HG02759 (cell line): ENCODE data around the gene CDHR2.
A peak's percentile ranks its signal among the peaks of the same experiment; 100 is the strongest.

Experiments used
- ATAC-seq: cut with Tn5 transposase; IDR thresholded peaks from one replicate; pipeline ENCODE4 v1.9.1; 2021; ENCODE audit warnings: mild to moderate bottlenecking, moderate library complexity; ENCODE audit not compliant: unreplicated experiment

Gene CDHR2

DNA sequence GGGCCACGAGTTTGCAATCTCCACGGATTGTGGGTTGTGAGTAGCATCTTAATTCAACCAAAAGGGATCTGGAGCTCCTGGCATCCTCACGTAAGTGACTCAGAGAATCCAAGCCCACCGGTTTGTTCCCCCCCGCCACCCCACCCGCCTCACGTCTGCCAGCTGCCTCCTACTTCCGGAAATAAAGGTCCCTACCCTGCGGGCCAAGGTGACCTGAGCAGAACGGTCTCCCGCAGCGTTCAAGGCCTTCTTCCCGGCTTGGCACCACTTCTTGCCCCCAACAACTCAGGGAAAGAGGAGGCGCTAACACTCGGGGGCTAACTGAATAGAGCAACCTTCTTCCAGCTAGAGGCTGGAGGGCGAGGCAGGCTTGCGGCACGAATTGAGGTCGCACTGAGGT, 69.6 kb downstream of the CDHR2 start:
- ATAC-seq, result no peak

DNA sequence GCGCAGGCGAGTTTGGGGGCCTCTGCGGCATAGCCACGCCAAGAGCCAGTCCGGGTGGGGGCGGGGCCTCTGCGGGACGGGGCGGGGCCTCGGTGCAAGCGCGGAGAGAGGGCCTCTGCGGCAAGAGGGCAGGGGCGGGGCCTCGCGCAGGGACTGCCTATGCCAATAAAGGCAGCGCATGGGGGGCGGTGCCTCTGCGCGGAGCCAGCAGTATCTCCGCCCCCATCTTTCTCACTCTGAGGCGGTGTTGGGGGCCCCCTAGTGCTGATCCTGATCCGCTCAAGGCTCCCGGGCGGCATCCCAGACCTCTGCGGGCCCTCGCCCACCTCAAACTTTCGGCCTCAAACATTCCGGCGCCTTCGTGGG, 70.0 kb downstream of the CDHR2 start:
- ATAC-seq, result peak; percentile 94

DNA sequence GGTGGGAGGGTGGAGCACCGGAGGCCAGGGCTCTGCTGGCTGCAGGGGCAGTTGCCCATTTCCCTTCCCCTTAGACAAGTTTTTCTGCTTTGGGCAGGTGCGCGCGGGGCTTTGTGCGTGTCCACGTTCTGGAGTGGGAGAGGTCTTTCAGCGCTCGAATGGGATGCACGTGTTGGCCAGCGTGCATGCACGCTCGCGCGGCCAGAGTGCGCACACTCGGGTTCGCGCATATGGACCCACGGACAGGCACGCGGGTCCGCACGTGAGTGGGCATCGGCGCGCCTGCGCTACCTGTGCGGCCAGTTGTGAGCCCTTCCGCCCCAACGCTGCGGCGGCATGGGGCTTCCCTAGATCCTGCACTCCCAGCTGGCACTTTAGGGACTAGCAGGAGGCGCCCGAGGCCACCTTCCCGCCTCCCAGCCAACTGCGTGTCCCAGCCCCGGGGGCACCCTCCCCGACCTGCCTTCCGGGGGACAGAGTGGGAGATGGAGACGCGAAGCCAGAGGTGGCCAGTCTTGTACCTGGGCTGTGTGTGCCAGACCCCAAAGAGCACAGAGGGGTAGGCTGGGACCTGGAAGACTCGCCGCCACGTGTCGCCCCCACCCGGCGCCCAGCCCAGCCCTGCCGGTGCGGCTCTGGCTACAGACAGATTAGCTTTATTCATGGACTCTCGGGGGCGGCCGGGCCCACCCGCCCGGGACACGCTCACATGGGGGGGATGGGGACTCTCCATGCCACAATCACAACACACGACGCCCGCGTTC, 70.6 kb downstream of the CDHR2 start:
- peak; percentile 11 for ATAC-seq

GRCh38 chr5:176620333-176620981, 71.3 kb downstream of the CDHR2 start:
- no peak for ATAC-seq

DNA sequence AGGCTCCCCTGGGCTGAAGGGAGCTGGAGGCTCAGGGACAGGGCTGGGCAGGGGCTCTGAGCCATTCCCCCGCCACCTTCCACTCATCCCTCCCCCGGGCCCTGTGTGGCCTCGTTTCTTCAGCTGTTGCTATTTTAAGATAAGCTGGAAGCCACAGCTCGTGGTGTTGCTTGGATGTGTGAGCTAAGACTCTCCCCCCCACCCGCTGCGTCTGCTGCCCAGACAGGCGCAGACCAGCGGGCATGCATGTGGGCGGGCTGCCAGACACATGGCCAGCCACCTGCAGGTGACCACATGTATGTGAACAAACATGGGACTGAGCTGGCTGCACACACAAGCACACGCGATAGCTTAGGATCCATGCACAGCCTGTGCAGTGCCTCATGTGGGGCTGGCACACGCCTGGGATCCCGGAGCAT, 72.5 kb downstream of the CDHR2 start:
- ATAC-seq, result no peak

GRCh38 chr5:176624142-176624541, 75.0 kb downstream of the CDHR2 start:
- no peak for ATAC-seq

DNA sequence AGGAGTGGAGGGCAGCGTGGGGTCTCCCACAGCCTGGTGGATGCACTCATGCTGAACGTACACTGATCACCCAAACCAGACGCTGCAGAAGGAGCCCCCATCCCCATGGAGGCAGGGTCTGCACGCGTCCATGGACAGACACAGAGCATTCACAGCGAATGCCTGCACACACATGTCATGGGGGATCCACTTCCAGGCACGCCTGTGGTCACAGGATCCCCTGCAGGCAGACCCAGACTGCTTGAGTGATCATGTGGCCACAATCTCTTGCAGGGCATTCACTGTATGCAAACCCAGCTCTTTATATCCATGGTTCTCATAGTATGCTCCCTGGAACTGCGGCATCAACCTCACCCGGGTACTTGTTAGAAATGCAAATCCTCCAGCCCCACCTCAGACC, 75.8 kb downstream of the CDHR2 start:
- ATAC-seq, result no peak

GRCh38 chr5:176625512-176625911, 76.4 kb downstream of the CDHR2 start:
- no peak for ATAC-seq

GRCh38 chr5:176625966-176626875, 77.1 kb downstream of the CDHR2 start:
- ATAC-seq, result no peak

DNA sequence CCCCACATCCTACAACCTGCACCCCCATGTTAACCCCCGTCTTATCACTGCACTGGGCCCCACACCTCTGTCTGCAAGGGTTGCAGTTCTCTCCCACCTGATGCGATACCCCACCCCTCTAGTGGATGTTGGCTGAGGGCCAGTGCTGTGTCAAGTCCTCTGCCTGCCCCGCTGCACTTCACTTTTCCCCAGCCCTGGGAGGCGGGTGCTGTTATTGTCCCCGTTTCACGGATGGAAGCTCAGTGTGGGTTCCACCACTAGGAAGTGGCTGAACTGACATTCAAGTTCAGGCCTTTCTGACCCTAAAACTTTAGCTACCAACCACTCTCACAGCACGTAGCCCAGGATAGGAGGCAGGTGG, 77.7 kb downstream of the CDHR2 start:
- no peak for ATAC-seq

DNA sequence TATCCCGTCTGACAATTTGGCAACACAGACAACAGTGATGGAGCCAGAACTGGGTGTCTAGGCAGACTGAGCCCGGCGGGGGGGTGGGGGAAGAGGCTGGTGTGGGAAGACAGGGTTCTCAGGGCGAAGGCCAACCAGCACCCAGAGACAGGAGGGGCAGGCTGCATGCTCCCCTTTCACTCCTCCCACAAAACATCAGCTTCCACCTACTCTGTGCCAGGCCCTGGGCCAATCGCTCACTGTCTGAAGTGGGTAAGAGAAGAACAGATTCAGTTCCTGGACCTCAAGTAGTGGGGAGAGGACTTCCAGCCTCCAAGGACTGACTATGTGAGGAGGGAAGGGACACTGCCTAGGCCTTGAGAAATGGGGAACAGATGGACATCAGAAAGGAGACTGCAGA, 78.4 kb downstream of the CDHR2 start:
- no peak for ATAC-seq

DNA sequence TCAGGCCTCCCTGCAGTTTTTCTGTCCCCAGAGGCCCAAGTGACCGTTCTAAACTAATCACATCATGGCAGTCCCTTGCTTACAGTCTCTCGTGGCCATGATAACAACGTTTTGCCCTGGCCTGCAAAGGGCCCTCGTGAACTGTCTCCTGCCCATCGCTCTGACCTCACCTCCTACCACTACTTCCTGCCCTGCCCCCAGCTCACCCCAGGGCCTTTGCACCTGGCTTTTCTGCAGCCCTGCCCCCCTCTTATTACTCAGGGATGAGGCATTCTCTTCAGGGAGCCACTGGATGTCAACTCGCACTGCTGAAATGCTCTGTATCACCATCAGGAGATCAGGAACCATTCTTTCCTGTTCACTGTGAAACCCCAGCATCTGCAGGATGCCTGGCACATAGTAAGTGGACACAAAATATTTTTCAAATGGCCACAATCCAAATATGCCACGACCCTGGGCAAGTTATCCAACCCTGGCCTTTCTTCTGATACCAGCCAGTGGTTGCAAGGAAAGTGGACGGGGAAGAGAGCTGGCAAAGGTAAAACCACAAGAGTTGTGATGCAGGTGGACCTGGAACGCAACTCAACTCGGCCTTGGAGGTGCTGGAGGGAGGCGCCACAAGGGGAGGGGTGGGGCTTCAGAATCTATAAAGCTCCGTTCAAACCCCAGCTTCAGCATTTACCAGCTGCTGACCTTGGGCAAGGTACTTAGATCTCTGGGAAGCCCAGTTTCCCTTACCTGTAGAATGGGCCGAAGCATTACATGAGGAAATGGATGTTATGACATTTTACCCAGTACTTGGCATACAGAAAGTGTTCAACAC, 79.5 kb downstream of the CDHR2 start:
- no peak for ATAC-seq

DNA sequence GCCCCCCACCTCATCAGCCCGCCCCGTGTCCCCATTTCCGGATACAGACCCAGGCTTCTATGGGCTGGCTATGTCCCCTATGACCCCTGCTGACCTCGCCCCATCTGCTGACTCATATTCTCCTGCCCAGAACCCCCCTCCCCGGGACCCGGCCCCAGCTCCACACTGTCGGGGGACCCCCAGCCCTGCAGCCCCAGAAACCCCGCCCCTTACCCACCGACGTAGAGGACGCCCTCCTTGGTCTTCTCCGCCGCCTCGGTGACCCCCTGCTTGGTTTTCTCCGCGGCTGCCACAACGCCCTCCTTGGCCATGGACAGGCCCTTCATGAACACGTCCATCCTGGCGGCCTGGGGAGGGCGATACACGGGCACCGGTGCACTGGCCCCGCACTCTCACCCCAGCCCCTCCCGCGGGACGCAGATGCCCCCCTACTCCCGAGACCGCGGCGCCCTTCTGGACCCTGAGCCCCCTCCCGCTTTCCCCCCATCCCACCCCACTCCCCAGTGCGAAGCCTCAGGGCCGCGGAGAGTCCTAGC, 80.2 kb downstream of the CDHR2 start:
- no peak for ATAC-seq

GRCh38 chr5:176629853-176630680, 80.9 kb downstream of the CDHR2 start, which contains the start of the genes EIF4E1B and SNCB:
Gene EIF4E1B, plus strand, starts transcription at chr5:176630675. Its CDS starts 12,113 bp downstream, at chr5:176642788.
Gene SNCB, minus strand, starts transcription at chr5:176630534. Its CDS starts 880 bp downstream, at chr5:176629654.
- peak; percentile 89 for ATAC-seq

- no peak for ATAC-seq
Measured at GRCh38 chr5:176630681-176631222, 81.6 kb downstream of the CDHR2 start.

DNA sequence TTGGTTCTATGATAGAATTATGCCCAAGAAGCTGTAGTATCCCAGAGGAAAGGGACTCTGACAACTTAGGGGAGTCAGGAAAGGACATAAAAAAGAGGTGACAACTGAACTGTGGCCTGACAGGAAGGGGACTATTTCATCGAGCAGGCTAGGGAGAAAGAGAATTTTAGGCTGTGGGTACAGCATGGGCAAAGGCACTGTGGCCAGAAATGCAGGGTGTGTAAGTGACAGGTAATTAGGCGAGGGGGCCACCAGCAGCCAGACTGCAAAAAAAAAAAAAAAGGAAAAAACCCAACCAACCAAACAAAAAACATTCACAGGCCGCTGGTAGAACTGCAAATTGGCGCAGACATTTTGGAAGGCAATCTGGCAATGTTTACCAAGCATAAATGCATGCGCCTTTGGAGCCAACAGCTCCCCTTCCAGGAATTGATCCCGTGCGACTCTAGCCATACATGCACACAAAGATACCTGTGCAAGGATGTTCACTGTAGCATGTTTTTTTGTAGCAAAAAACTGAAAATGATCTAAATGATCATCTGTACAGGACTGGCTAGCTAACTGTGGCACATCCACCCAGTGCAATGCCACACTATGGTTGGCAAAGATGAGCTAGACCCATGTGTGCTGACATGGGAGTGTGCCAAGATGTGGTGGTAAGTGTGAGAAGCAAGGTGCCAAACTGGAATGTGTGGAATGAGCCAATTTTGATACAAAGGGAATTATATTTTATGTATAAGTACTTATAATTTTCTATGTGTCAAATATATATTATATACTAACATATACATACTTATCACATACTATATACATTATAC, 82.5 kb downstream of the CDHR2 start:
- no peak for ATAC-seq

DNA sequence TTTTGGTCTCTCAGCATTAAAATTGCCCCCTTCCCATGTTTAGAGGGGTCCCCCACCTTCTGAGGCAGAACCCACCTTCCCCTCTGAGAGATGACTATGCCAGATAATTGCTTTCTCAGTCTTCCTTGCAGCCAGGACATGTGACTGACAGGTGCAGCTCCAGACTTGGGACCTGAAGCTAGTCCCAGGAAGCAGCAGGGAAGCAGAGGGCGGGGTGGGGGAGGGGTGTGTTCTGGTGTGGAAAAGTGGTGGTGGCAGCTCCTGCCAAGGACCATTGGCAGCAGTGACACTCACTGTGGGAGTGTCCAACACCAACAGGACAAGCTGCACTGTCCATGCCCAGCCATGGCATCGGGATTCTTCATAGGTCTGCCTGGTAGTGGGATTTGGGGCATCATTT, 83.6 kb downstream of the CDHR2 start:
- no peak for ATAC-seq

DNA sequence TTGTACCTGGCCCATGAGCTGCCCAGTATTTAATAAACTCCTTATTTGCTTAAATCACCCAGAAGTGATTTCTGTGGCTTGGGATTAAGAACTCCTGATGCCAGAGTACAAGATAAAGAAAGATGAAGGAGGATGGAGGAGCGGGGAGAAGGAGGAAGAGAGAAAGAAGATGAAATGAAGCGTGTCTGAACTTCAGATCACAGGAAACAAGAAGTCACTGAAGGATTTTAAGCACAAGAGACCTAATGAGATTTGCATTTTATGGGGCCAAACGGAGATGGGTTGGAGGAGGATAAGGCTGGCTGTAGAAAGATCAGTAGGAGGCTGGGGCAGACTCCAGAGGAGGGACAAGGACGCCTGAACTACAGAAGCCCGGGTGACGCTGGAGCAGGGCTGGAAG, 84.5 kb downstream of the CDHR2 start:
- no peak for ATAC-seq
